Stomach (tissue), 9 donors: ENCODE measurements around the gene SLC24A4. TPM values are rescaled to one million over a fixed set of nuclear protein-coding genes. Genes with fewer than 3 reads are reported as not detected.

Source experiments
- DNase-seq, 2 donors: peaks; one replicate each; pipeline versions ENCODE4 v3.0.0 to v3.0.0-alpha.2; 2013 to 2019
- H3K27ac ChIP-seq, 5 donors: fragments of 200-600 bp in 4 of 5; sonication (generic) in 4 of 5; one replicate each; pipeline ENCODE4 v1.5.1; 2013 to 2019; ENCODE audit warnings: mild to moderate bottlenecking in 1 of 5, moderate library complexity in 1 of 5
- H3K27me3 ChIP-seq, 3 donors: fragments of 200-600 bp; sonication (generic); one replicate each; pipeline ENCODE4 v1.5.1; 2017 to 2019; ENCODE audit warnings: mixed run types in 1 of 3
- H3K36me3 ChIP-seq, 4 donors: fragments of 200-600 bp; sonication (generic); 1 replicate in 3 of 4; 2 replicates in 1 of 4; pipeline ENCODE4 v1.5.1; 2016 to 2019
- H3K4me1 ChIP-seq, 4 donors: fragments of 200-600 bp; sonication (generic); one replicate each; pipeline ENCODE4 v1.5.1; 2016 to 2019
- H3K4me3 ChIP-seq, 4 donors: fragments of 200-600 bp; sonication (generic) in 3 of 4; one replicate each; pipeline ENCODE4 v1.5.1; 2016 to 2019; ENCODE audit warnings: mild to moderate bottlenecking in 1 of 4
- H3K9me3 ChIP-seq, 4 donors: fragments of 200-600 bp; sonication (generic); one replicate each; pipeline ENCODE4 v1.5.1; 2016 to 2019
- EP300 ChIP-seq: sonication (generic); formaldehyde crosslinking; IDR thresholded peaks from one replicate; pipeline ENCODE4 v1.6.1; 2017; ENCODE audit warnings: antibody characterized with exemption
- POLR2A ChIP-seq, 4 donors: fragments of 450-650 bp; IDR thresholded peaks; one replicate each; pipeline ENCODE4 v1.6.1; 2016; ENCODE audit warnings: antibody characterized with exemption in 4 of 4, control low read depth in 2 of 4, mild to moderate bottlenecking in 1 of 4, moderate library complexity in 1 of 4
- POLR2AphosphoS5 ChIP-seq, 3 donors: sonication (generic); formaldehyde crosslinking; IDR thresholded peaks; one replicate each; pipeline ENCODE4 v1.6.1; 2016; ENCODE audit warnings: antibody characterized with exemption in 3 of 3
- WGBS, 5 donors: extraction: QIAGEN DNeasy Blood & Tissue Kit in 3 of 5; methylation state at CpG; one replicate each; pipeline versions ENCODE4 v1.1.5 to v1.1.7; 2013 to 2018; 5-methylcytosine and 5-hydroxymethylcytosine counted together
- intact Hi-C: fragments of 100-400 bp; cut with DNase I; formaldehyde crosslinking; loops from one replicate; pipeline ENCODE4 v1.15.1; 2023; ENCODE audit warnings: low total_unique reads
- polyA plus RNA-seq, 3 donors: library from polyadenylated mRNA; stranded (reverse); fragments of 200-250 nt; gene quantifications; one replicate each; pipeline ENCODE4 v1.2.3, GENCODE V29; 2013
- total RNA-seq, 5 donors: library from RNA; depleted of rRNA; stranded (reverse); fragments of >200 nt; gene quantifications; one replicate each; pipeline versions ENCODE4 v1.1.0 to v1.2.3, GENCODE V29; 2014 to 2016
- TF ChIP-seq, protein P1 (sequence below), 7 experiments: fragments of 450-650 bp in 4 of 7; fragments of 200-600 bp in 3 of 7; sonication (generic) in 3 of 7; IDR thresholded peaks; one replicate each; pipeline ENCODE4 v1.5.1; 2016 to 2019; ENCODE audit warnings: antibody characterized with exemption in 7 of 7, control low read depth in 2 of 7, mild to moderate bottlenecking in 1 of 7
- donor health status: healthy with polysubstance abuse.
- donor health status: Bipolar disorder and iron deficiency.
- donor health status: healthy.

SLC24A4 gene
- total and polyA plus RNA-seq, 8 donors, result 0.08 to 0.92 (median 0.38) TPM; not detected in 4

DNA sequence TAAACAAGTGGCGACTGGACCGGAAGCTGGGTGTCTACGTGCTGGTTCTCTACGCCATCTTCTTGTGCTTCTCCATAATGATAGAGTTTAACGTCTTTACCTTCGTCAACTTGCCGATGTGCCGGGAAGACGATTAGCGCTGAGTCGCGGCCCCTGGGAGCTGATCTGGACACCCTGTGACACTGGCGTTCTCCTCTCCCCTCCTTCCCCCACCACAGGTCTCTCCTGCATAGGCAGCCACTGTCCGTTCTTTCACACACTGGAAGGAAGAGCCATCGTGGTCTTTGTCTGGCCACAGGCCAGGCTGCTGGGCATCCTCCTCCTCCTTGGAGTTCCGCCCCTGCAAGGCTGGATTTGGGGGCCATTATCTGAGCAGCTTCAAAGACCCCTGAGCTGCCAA is 170.5 kb downstream of the SLC24A4 start:
- no peak for DNase-seq
- Histone ChIP-seq H3K27me3 (no peaks in the 10 kb centered on the region), H3K4me3 (no peak overlapping the region), H3K27ac (no peak overlapping the region), H3K36me3 (no peaks in the 10 kb centered on the region), H3K9me3 (no peaks in the 10 kb centered on the region), H3K4me1 (peaks cover 0 to 43% (median 0%) of the 10 kb centered on the region in 4 donors)
- intact Hi-C loops, result no loop called here
- WGBS, 5 donors, result 86 to 95% (median 92%) methylated on average over 16 of the region's 16 CpGs
- no peak for TF ChIP-seq EP300
- no peak for TF ChIP-seq POLR2AphosphoS5 (IDR thresholded peaks at IDR 0.05)

DNA sequence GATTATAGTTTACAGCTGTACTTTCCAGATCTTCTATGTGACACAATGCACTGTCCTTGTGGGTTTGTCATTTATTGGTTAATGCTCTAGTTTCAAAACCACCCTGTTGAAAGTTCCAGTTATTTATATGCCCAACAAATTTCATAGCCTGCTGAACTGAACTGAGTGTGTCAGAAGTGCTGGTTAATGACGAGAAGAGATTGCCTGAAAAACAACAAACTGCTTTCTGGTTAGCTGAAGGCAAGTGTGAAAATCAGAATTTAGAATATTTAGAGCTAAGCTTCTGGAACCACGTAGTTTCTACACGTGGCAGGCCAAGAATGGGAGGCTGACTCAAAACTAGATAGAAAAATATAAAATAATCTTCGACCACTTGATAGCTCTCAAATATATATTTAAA is 171.5 kb downstream of the SLC24A4 start:
- Histone ChIP-seq H3K4me3 (no peak overlapping the region), H3K4me1 (peaks cover 0 to 33% (median 0%) of the 10 kb centered on the region in 4 donors), H3K27me3 (no peaks in the 10 kb centered on the region), H3K27ac (no peak overlapping the region), H3K36me3 (no peaks in the 10 kb centered on the region), H3K9me3 (no peaks in the 10 kb centered on the region)
- intact Hi-C loops, result no loop called here
- no peak for DNase-seq
- WGBS, 5 donors, result 72 to 82% (median 74%) methylated on average over 4 of the region's 4 CpGs
- TF ChIP-seq POLR2A (IDR thresholded peaks at IDR 0.05) (no peak), POLR2AphosphoS5 (IDR thresholded peaks at IDR 0.05) (no peak), EP300 (no peak)
- TF ChIP-seq, protein P1, sequence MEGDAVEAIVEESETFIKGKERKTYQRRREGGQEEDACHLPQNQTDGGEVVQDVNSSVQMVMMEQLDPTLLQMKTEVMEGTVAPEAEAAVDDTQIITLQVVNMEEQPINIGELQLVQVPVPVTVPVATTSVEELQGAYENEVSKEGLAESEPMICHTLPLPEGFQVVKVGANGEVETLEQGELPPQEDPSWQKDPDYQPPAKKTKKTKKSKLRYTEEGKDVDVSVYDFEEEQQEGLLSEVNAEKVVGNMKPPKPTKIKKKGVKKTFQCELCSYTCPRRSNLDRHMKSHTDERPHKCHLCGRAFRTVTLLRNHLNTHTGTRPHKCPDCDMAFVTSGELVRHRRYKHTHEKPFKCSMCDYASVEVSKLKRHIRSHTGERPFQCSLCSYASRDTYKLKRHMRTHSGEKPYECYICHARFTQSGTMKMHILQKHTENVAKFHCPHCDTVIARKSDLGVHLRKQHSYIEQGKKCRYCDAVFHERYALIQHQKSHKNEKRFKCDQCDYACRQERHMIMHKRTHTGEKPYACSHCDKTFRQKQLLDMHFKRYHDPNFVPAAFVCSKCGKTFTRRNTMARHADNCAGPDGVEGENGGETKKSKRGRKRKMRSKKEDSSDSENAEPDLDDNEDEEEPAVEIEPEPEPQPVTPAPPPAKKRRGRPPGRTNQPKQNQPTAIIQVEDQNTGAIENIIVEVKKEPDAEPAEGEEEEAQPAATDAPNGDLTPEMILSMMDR (IDR thresholded peaks at IDR 0.05), result no peak

DNA sequence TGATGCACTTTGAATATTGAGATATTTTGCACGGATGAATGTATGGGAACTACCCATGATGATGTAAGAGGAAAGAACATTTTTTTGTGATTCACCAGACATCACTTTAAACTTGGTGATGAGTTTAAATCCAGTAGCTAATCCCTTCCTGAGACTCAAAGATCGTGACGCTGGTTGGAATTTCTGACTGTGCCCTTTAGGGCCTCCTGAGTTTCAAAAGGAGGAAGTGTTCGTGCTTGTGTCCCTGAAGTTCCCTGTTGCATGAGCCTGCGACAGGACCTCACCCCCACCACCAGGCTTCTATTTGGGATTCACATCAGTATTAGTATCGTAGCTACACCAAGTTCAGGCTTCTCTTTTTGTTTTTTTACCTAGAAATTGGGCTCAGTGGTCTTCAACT is 172.1 kb downstream of the SLC24A4 start:
- Histone ChIP-seq H3K4me1 (peaks cover 0 to 28% (median 0%) of the 10 kb centered on the region in 4 donors), H3K9me3 (no peaks in the 10 kb centered on the region), H3K36me3 (no peaks in the 10 kb centered on the region), H3K27me3 (no peaks in the 10 kb centered on the region), H3K27ac (no peak overlapping the region), H3K4me3 (no peak overlapping the region)
- no peak for TF ChIP-seq POLR2A (IDR thresholded peaks at IDR 0.05)
- no peak for TF ChIP-seq POLR2AphosphoS5 (IDR thresholded peaks at IDR 0.05)
- TF ChIP-seq, protein P1 (IDR thresholded peaks at IDR 0.05), result no peak
- no peak for TF ChIP-seq EP300
- intact Hi-C loops, result no loop called here
- DNase-seq, result no peak
- 49 to 63% (median 61%) methylated on average over 6 of the region's 6 CpGs for WGBS, 5 donors

DNA sequence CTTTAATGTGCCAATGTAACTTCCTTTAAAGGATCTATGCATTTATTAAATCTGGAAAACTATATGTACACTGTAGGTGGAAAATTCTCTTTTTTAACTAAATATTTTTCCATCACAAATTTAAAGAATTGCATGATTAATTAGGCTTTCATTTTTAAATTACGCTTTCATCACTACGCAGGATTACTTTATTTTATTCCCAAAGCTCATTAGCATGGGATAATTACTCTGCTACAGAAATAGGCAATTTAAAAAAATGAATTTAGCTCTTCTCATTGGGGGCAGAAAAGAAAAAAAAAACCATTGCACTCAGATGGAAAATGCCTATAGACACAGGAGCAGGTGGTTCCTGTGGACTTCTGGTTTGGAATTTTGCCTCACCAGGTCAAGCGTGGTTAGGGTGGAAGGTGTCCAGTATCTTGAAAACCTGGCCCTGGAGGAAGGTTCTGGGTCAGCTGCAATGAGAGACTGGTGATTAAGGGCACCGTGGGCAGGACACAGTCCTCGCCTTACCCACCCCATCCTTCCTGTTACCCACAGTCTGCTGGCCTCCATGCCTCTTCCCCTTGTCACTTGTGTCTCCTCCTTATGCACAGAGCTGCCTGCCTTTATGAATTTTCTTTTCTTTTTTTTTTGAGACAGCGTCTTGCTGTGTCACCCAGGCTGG is 173.4 kb downstream of the SLC24A4 start:
- intact Hi-C loops, result no loop called here
- H3K4me3 ChIP-seq, result no peak overlapping the region
- no peak for TF ChIP-seq EP300
- TF ChIP-seq, protein P1 (IDR thresholded peaks at IDR 0.05), result no peak
- TF ChIP-seq POLR2AphosphoS5 (IDR thresholded peaks at IDR 0.05), result no peak
- no peak for TF ChIP-seq POLR2A (IDR thresholded peaks at IDR 0.05)
- 69 to 90% (median 83%) methylated on average over 6 of the region's 6 CpGs for WGBS, 5 donors
- no peak overlapping the region for H3K27ac ChIP-seq
- H3K36me3 ChIP-seq, result no peaks in the 10 kb centered on the region
- peaks cover 0 to 19% (median 0%) of the 10 kb centered on the region in 4 donors for H3K4me1 ChIP-seq
- no peak for DNase-seq
- H3K9me3 ChIP-seq, result no peaks in the 10 kb centered on the region
- H3K27me3 ChIP-seq, result peaks cover 0 to 5% (median 0%) of the 10 kb centered on the region in 3 donors

DNA sequence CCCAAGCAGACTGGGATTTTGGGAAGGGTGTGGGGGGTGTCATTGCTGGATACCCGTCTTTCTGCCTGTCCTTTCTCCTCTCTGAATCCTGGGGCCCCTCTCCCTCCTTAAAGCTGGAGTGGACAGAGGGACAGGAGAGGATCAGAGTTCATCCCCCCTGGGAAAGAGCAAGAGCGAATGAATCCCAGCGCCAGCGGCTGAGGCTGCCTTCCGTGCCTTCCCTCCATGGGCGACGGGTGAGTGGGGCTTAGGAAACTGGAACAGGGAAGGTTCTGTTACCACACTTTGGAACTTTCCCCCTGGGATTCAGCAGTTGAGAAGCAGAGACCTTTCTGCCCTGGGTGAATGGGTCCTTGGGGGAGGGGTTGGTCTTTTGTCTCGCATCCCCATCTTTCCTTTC is 174.4 kb downstream of the SLC24A4 start:
- no peak for DNase-seq

More for the DNA sequence above, 174.4 kb downstream of the SLC24A4 start:
- WGBS, 5 donors, result 52 to 92% (median 89%) methylated on average over 2 to 8 of the region's 8 CpGs
- H3K4me1 ChIP-seq, result peaks cover 0 to 8% (median 0%) of the 10 kb centered on the region in 4 donors
- H3K4me3 ChIP-seq, result no peak overlapping the region
- peaks cover 0 to 5% (median 0%) of the 10 kb centered on the region in 3 donors for H3K27me3 ChIP-seq
- TF ChIP-seq POLR2A (IDR thresholded peaks at IDR 0.05) (no peak), EP300 (no peak), POLR2AphosphoS5 (IDR thresholded peaks at IDR 0.05) (no peak)
- TF ChIP-seq, protein P1 (IDR thresholded peaks at IDR 0.05), result no peak
- no peaks in the 10 kb centered on the region for H3K36me3 ChIP-seq
- intact Hi-C loops, result no loop called here
- no peaks in the 10 kb centered on the region for H3K9me3 ChIP-seq
- no peak overlapping the region for H3K27ac ChIP-seq
